RWPE1 (cell line): ENCODE measurements around the gene STPG1.
A peak's percentile ranks its signal among the peaks of the same experiment; 100 is the strongest.

Source experiments
- CTCF ChIA-PET: fragments of 350-600 bp; sonication (Branson Sonifier 250); formaldehyde crosslinking; extraction: SDS; loops from one replicate; lab custom pipeline; 2021; lab: Yijun Ruan, JAX
- POLR2A ChIA-PET: fragments of 400-600 bp; formaldehyde crosslinking; extraction: SDS; loops from one replicate; lab custom pipeline; 2020; ENCODE audit warnings: antibody characterized with exemption; ENCODE audit not compliant: low non-redundant PET; lab: Yijun Ruan, JAX
- DNase-seq: peaks from one replicate; pipeline ENCODE4 v3.0.0; 2012; ENCODE audit warnings: low spot score
- H3K27ac ChIP-seq: fragments of 450-650 bp; 2 replicates; pipeline ENCODE4 v1.5.1; 2017
- CTCF ChIP-seq: fragments of 450-650 bp; conservative IDR thresholded peaks from 2 replicates; pipeline ENCODE4 v1.5.1; 2017; ENCODE audit warnings: low read depth, mild to moderate bottlenecking

The STPG1 gene

GRCh38 chr1:24383381-24383940 lies 30.1 kb downstream of the STPG1 start:
- DNase-seq, result no peak
- no peak for TF ChIP-seq CTCF
- CTCF ChIA-PET, result interaction anchor here (0.6 kb wide), 1 partner anchor 181 kb away, joined by 6 read pairs; no protein-coding TSS in a partner anchor
- peak overlapping the region; percentile 76 for H3K27ac ChIP-seq
- POLR2A ChIA-PET, result no interaction called here

DNA sequence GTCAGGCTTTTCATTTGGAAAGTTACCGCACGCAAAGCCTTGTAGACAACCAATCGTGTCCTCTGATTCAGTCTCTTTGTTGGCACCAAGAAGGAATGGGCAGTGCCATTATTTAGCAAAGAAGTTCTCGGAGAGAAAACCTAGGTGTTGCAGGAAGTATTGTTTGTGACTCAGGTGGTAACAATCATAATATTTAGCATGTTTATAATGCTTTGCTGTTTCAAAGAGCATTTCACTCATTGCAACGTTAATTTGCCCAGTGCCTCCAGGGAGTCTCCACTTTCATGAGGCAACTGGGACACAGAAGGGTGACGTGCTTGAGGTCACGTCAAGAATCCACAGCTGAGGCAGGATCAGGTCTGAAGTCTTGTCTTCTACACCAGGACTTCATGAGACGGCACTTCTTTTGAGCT lies 31.4 kb downstream of the STPG1 start:
- POLR2A ChIA-PET, result no interaction called here
- peak overlapping the region; percentile 65 for H3K27ac ChIP-seq
- peak; percentile 41 for DNase-seq
- CTCF ChIA-PET, result interaction anchor here (1.0 to 1.4 kb wide), 3 partner anchors 9 to 183 kb away, joined by 6 to 8 read pairs (median 7); no protein-coding TSS in a partner anchor
- TF ChIP-seq CTCF, result no peak

- POLR2A ChIA-PET, result no interaction called here
- no peak overlapping the region; the same call in 1 of the 2 replicates for H3K27ac ChIP-seq
- TF ChIP-seq CTCF, result no peak
- CTCF ChIA-PET, result interaction anchor here (0.6 to 3.0 kb wide), 4 partner anchors 9 to 182 kb away, joined by 3 to 13 read pairs (median 5); partner anchors contain the start of gene GRHL3
- no peak for DNase-seq
Measured at GRCh38 chr1:24381256-24381655, 32.3 kb downstream of the STPG1 start.

DNA sequence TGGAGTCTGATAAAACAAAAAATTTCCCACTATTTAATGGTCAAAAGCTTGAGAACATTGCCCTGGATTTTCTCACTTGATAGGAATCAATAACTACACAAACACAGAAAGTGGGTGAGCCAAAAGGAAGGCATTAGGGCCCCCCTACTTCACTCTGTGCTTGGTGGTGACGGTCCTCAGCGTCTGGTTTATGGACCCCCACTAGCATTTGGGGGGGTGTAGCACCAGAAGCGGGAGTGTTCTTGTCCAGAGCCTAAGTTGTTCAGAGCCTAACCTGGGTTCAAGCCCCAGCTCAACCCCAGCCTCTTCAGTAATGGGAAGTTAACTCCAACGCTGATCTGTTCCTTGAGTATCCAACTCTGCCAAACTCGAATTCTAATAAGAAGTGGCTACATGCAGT lies 33.1 kb downstream of the STPG1 start:
- DNase-seq, result no peak
- H3K27ac ChIP-seq, result peak overlapping the region; percentile 87
- ChIA-PET POLR2A (no interaction called here), CTCF (interaction anchor here (0.7 to 3.0 kb wide), 2 partner anchors 11 to 124 kb away, joined by 3 to 13 read pairs; no protein-coding TSS in a partner anchor)
- no peak for TF ChIP-seq CTCF

DNA sequence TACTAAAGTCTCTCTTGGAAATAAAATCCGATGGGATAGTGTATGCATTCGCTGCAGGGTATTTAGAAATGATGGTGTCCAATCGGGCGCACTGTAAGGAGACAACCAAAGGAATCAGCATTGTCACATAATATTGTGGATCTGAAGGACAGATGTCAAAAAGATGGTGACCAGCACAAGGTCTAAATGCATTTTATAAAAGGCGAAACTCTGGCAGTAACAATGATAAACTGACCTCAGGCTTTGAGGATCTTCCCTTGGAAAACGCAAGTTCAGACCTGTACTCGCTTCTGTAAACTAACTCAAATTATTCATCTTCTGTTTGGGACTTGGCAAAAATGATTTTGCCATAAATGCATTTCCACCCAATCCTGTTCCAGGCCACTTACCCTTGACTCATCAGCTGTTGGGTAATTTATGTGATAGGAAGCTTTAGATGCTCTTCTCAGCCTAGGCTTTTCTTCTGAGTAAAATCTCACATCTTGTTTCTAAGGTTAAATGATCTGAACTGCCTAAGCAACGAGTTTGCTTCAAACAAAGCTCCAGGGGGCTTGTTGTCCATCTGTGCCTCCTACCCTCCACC lies 33.8 kb downstream of the STPG1 start:
- peak overlapping the region; percentile 87; the same call in 1 of the 2 replicates for H3K27ac ChIP-seq
- ChIA-PET POLR2A (no interaction called here), CTCF (interaction anchor here (0.7 to 3.0 kb wide), 5 partner anchors 11 to 178 kb away, joined by 3 to 13 read pairs (median 3); partner anchors contain the start of gene NIPAL3)
- DNase-seq, result peak; percentile 90
- TF ChIP-seq CTCF, result no peak

DNA sequence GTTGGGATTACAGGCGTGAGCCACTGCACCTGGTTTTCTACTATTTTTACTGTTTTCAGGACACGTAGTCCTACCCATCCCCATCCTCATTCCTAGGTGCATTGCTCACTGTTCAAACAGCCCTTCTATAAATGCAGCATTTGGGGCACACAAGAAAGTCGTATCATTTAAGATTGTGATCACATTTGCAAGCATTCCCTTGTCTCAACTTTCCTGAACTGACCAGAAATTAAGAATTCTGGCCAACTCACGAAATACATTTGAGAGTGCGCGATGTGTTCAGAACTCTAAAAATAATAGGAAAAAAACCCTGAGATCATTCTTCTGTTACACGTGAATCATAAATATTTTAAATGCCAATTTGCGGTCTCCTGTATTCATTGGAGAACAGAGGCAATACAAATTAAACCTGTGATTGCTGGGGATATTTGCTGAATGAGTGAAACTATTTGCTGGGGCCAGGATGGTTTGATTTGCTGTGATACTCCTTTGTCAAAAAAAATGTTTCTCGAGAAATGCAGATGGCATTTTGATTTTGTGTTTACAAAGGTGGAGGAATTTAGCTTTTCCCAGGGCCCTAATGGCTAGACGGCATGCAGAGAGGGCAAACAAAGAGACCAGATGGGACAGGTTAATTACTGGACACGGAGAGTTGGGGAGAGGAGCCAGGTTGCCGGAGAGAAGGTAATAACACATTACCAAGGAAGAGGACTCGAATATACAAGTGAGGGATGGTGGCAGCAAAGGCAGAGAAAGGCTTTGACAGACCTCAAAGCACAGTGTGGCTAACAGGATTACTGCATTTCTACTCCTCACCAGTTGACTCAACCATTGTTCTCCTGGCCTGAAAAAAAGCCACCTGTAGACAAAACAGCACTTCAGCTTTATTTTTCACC lies 38.4 kb downstream of the STPG1 start:
- POLR2A ChIA-PET, result no interaction called here
- peak overlapping the region; percentile 93 for H3K27ac ChIP-seq
- no peak for TF ChIP-seq CTCF
- CTCF ChIA-PET, result interaction anchor here (0.6 to 1.0 kb wide), 2 partner anchors 16 to 143 kb away, joined by 3 read pairs; no protein-coding TSS in a partner anchor
- peak; percentile 73 for DNase-seq
